ENCODE data around the gene SLIT3.

DNA sequence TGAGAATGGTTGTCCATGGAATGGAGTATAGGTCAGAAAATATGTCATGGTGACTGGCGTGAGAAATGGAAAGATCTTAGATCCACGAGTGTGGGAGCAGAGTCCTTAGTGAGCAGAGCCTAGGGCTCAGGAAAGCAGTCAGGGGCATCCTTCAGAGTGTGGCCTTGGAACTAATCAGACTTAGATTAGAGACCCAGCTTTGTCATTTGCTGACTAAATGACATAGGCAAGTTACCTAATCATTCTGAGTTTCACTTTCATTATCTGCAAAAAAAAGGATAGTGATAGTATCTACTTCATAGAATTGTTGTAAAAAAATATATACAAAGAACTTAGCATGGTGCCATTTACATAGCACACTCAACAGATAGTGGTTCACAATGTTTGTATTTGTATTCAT lies 24.3 kb upstream of the SLIT3 start:
- TF ChIP-seq GABPA (IDR thresholded peaks at IDR 0.05; ENCODE audit: low read depth) = no peak
- TF ChIP-seq, protein P1, sequence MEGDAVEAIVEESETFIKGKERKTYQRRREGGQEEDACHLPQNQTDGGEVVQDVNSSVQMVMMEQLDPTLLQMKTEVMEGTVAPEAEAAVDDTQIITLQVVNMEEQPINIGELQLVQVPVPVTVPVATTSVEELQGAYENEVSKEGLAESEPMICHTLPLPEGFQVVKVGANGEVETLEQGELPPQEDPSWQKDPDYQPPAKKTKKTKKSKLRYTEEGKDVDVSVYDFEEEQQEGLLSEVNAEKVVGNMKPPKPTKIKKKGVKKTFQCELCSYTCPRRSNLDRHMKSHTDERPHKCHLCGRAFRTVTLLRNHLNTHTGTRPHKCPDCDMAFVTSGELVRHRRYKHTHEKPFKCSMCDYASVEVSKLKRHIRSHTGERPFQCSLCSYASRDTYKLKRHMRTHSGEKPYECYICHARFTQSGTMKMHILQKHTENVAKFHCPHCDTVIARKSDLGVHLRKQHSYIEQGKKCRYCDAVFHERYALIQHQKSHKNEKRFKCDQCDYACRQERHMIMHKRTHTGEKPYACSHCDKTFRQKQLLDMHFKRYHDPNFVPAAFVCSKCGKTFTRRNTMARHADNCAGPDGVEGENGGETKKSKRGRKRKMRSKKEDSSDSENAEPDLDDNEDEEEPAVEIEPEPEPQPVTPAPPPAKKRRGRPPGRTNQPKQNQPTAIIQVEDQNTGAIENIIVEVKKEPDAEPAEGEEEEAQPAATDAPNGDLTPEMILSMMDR (IDR thresholded peaks at IDR 0.05) = no peak
- TF ChIP-seq POLR2AphosphoS5 (IDR thresholded peaks at IDR 0.05; ENCODE audit: low read depth, low read length) = no peak
- TF ChIP-seq, protein P2, sequence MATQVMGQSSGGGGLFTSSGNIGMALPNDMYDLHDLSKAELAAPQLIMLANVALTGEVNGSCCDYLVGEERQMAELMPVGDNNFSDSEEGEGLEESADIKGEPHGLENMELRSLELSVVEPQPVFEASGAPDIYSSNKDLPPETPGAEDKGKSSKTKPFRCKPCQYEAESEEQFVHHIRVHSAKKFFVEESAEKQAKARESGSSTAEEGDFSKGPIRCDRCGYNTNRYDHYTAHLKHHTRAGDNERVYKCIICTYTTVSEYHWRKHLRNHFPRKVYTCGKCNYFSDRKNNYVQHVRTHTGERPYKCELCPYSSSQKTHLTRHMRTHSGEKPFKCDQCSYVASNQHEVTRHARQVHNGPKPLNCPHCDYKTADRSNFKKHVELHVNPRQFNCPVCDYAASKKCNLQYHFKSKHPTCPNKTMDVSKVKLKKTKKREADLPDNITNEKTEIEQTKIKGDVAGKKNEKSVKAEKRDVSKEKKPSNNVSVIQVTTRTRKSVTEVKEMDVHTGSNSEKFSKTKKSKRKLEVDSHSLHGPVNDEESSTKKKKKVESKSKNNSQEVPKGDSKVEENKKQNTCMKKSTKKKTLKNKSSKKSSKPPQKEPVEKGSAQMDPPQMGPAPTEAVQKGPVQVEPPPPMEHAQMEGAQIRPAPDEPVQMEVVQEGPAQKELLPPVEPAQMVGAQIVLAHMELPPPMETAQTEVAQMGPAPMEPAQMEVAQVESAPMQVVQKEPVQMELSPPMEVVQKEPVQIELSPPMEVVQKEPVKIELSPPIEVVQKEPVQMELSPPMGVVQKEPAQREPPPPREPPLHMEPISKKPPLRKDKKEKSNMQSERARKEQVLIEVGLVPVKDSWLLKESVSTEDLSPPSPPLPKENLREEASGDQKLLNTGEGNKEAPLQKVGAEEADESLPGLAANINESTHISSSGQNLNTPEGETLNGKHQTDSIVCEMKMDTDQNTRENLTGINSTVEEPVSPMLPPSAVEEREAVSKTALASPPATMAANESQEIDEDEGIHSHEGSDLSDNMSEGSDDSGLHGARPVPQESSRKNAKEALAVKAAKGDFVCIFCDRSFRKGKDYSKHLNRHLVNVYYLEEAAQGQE (IDR thresholded peaks at IDR 0.05; ENCODE audit: low read depth, low read length) = no peak
- no peak for TF ChIP-seq YY1 (IDR thresholded peaks at IDR 0.05; ENCODE audit: low read depth)
- no peak for TF ChIP-seq NRF1 (IDR thresholded peaks at IDR 0.05; ENCODE audit: low read depth, low read length)
- TF ChIP-seq CHD2 (IDR thresholded peaks at IDR 0.05; ENCODE audit: low read length, partially characterized antibody) = no peak
- TF ChIP-seq, protein P3, sequence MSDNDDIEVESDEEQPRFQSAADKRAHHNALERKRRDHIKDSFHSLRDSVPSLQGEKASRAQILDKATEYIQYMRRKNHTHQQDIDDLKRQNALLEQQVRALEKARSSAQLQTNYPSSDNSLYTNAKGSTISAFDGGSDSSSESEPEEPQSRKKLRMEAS (IDR thresholded peaks at IDR 0.05; ENCODE audit: low read depth) = no peak
- no peak for TF ChIP-seq RCOR1 (IDR thresholded peaks at IDR 0.05; ENCODE audit: low read length)
- TF ChIP-seq FOXM1 (IDR thresholded peaks at IDR 0.05; ENCODE audit: low read depth) = no peak
- TF ChIP-seq, protein P4, sequence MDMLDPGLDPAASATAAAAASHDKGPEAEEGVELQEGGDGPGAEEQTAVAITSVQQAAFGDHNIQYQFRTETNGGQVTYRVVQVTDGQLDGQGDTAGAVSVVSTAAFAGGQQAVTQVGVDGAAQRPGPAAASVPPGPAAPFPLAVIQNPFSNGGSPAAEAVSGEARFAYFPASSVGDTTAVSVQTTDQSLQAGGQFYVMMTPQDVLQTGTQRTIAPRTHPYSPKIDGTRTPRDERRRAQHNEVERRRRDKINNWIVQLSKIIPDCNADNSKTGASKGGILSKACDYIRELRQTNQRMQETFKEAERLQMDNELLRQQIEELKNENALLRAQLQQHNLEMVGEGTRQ (IDR thresholded peaks at IDR 0.05; ENCODE audit: borderline replicate concordance, low read depth, low read length) = no peak
- TF ChIP-seq NFIC (IDR thresholded peaks at IDR 0.05; ENCODE audit: borderline replicate concordance) = no peak
- no peak for TF ChIP-seq RAD21 (IDR thresholded peaks at IDR 0.05; ENCODE audit: low read length)

Data from SK-N-SH (cell line).